SJCRH30 (cell line): ENCODE measurements around the gene GSTM2. TPM values are rescaled to one million over a fixed set of nuclear protein-coding genes. Genes with fewer than 3 reads are reported as not detected.
"Not testable (repeated sequence)": the region's sequence is repeated elsewhere in the genome, so short reads cannot be mapped to it uniquely, and the experiment has no call there.

Experiments
- DNase-seq, 2 experiments: peaks; one replicate each; pipeline ENCODE4 v3.0.0-alpha.2; 2015 to 2020
- H3K27ac ChIP-seq: fragments of 250-450 bp; sonication (Bioruptor Pico); 2 replicates; pipeline ENCODE4 v1.5.1; 2020; ENCODE audit warnings: mild to moderate bottlenecking, moderate library complexity
- H3K27me3 ChIP-seq: fragments of 250-450 bp; sonication (Bioruptor Pico); 2 replicates; pipeline ENCODE4 v1.5.1; 2020; ENCODE audit warnings: mild to moderate bottlenecking, moderate library complexity
- H3K36me3 ChIP-seq: fragments of 250-450 bp; sonication (Bioruptor Pico); 2 replicates; pipeline ENCODE4 v1.5.1; 2020; ENCODE audit warnings: mild to moderate bottlenecking, moderate library complexity
- H3K4me1 ChIP-seq: fragments of 250-450 bp; sonication (Bioruptor Pico); 2 replicates; pipeline ENCODE4 v1.5.1; 2020; ENCODE audit warnings: mild to moderate bottlenecking, moderate library complexity
- H3K4me3 ChIP-seq: fragments of 250-450 bp; sonication (Bioruptor Pico); 2 replicates; pipeline ENCODE4 v1.5.1; 2020; ENCODE audit warnings: mild to moderate bottlenecking, moderate library complexity
- H3K9me3 ChIP-seq: fragments of 250-450 bp; sonication (Bioruptor Pico); replicated peaks from 2 replicates; pipeline ENCODE4 v1.5.1; 2020; ENCODE audit warnings: mild to moderate bottlenecking, moderate library complexity
- total RNA-seq: library from RNA; depleted of rRNA; stranded (reverse); fragments of >200 nt; shearing (Covaris generic); gene quantifications from 2 replicates; pipeline ENCODE4 v1.2.3, GENCODE V29; 2014

The GSTM2 gene
- total RNA-seq, 1 experiment from 2014 or later: 5.9 TPM

DNA sequence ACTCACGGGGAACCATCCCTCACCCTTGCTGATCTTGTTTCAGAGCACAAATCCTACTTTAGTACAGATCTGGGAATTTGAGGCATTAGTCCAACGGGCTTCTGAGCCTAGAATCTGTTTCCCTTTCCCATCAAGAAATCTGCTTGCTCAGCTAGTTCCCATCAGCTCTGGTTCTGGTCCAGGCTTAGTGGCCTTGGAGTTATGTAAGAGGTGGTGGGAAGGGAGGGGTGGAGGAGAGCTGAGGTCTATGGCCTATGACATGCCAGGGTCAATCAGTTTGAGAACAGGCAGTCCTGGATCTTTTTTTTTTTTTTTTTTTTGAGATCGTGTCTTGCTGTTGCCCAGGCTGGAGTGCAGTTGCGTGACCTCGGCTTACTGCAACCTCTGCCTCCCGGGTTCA, 23.9 kb downstream of the GSTM2 start:
- Histone ChIP-seq H3K4me1 (no peaks in the 10 kb centered on the region), H3K4me3 (no peak overlapping the region), H3K36me3 (no peaks in the 10 kb centered on the region), H3K9me3 (no peaks in the 10 kb centered on the region), H3K27ac (no peak overlapping the region), H3K27me3 (no peaks in the 10 kb centered on the region)
- no peak for DNase-seq

DNA sequence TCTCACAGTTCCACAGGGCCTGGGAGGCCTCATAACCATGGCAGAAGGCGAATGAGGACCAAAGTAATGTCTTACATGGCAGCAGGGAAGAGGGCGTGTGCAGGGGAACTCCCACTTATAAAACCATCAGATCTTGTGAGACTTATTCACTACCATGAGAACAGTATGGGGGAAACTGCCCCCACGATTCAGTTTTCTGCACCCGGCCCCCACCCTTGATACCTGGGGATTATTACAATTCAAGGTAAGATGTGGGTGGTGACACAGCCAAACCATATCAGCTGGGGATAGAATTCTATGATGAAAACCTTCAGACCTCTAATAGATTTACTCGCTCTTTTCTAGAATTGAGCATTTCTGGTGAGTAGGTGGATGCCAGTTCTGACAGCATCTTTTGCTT, 26.5 kb downstream of the GSTM2 start:
- not testable (repeated sequence) for H3K27ac ChIP-seq, H3K27me3 ChIP-seq, DNase-seq, H3K4me1 ChIP-seq, H3K4me3 ChIP-seq, H3K9me3 ChIP-seq, H3K36me3 ChIP-seq

DNA sequence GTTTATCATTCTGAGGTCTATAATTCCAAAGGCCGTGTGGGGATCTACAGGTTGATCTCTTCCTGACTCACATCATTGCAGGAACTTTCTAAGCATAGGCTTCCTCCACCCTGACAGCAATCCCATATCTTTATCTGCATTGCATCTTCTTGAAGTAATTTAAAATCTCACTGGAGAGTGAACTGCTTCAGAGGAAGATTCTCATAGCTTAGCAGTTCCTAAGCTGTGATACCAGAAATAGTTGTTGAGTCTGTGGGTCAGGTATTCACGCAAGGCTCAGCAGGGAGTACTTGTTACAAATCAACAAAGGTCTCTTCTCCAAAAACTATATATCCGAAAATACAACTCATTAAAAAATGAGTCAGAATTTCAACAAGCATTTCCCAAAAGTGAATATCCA, 27.3 kb downstream of the GSTM2 start:
- H3K9me3 ChIP-seq, H3K36me3 ChIP-seq, DNase-seq, H3K27me3 ChIP-seq, H3K4me3 ChIP-seq, H3K4me1 ChIP-seq, H3K27ac ChIP-seq: not testable (repeated sequence)

DNA sequence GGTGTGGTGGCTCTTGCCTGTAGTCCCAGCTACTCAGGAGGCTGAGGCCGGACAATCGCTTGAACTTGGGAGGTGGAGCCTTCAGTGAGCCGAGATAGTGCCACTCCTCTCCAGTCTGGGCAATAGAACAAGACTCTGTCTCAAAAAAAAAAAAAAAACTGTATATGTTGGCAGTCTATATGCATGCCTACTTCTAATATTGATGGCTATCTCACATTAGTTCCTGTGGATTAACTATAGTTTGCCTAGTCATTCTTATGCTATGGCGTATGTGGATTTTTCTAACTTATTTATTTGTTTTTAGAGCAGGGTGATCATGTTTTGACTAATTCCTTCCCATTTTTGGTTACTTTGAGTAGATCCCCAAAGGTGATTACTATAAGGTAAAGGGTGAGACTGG, 29.2 kb downstream of the GSTM2 start:
- Histone ChIP-seq H3K9me3 (no peaks in the 10 kb centered on the region), H3K4me1 (no peaks in the 10 kb centered on the region), H3K4me3 (no peak overlapping the region), H3K36me3 (no peaks in the 10 kb centered on the region), H3K27me3 (no peaks in the 10 kb centered on the region), H3K27ac (no peak overlapping the region)
- DNase-seq: no peak

DNA sequence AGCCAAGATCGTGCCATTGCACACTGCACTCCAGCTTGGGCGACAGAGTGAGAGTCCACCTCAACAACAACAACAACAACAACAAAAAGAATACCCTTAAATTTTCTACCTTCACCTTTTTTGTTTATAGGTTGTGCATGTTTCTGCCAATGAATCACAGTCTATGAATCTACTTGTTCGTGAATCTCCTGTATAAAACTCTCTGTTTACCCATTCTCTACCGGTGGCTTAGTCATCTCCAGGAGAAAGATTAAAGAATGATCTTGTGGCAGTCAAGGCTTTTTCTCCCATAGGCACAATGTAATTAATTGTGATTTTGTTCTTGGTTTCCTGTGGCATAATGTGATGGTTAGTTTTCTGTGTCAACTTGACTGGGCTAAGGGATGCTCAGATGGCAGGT, 30.0 kb downstream of the GSTM2 start:
- H3K4me1 ChIP-seq, H3K4me3 ChIP-seq, DNase-seq, H3K27ac ChIP-seq, H3K36me3 ChIP-seq, H3K27me3 ChIP-seq, H3K9me3 ChIP-seq: not testable (repeated sequence)

DNA sequence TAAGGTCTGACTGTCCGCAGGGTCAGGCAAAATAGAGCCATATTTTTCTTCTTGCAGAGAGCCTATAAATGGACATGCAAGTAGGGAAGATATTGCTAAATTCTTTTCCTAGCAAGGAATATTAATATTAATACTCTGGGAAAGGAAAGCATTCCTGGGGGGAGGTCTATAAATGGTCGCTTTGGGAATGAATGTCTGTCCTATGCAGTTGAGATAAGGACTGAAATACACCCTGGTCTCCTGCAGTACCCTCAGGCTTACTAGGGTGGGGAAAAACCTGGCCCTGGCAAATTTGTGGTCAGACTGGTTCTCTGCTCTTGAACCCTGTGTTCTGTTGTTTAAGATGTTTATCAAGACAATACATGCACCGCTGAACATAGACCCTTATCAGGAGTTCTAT, 35.1 kb downstream of the GSTM2 start:
- H3K4me1 ChIP-seq, H3K4me3 ChIP-seq, DNase-seq, H3K36me3 ChIP-seq, H3K27me3 ChIP-seq, H3K9me3 ChIP-seq, H3K27ac ChIP-seq: not testable (repeated sequence)

DNA sequence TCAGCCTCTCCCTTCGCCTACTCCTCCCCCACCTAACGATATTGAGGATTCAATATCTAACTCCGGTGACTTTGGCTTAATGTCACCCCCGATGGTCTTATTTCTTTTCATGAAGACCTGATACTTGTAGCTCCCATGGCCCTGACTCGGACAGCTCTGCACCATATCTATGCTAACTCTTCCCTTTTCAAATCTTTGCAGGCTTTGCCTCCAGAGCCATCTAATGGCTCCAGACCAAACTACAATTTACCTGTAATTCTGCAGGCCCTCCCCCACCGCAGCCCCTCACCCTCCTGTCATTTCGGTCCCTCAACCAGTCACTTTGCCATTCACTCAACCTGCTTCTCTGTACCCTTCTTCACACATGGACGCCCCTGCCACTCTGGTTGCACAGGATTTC, 36.3 kb downstream of the GSTM2 start:
- no peaks in the 10 kb centered on the region for H3K27me3 ChIP-seq
- no peak overlapping the region for H3K4me3 ChIP-seq
- no peaks in the 10 kb centered on the region for H3K36me3 ChIP-seq
- DNase-seq: no peak
- no peak overlapping the region for H3K27ac ChIP-seq
- no peaks in the 10 kb centered on the region for H3K9me3 ChIP-seq
- no peaks in the 10 kb centered on the region for H3K4me1 ChIP-seq

DNA sequence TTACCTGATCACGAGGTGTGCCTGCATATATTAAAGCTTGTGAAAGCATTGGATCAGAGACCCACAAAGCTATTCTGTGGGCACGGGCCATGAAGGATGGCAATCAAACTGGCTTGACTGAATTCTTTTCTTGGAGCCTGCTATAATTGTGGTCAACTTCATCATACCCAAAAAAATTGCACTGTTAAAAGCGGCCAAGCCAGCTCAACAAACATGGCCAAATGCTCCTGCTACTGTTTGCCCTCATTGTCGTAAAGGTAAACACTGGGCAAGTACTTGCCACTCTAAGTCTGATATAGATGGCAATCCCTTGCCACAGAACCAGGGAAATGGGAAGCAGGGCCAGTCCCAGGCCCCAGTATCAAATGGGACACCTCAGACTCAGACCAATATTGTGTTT, 37.6 kb downstream of the GSTM2 start:
- H3K9me3 ChIP-seq: no peaks in the 10 kb centered on the region
- H3K4me1 ChIP-seq: no peaks in the 10 kb centered on the region
- H3K36me3 ChIP-seq: no peaks in the 10 kb centered on the region
- H3K27me3 ChIP-seq: no peaks in the 10 kb centered on the region
- H3K4me3 ChIP-seq: no peak overlapping the region
- no peak for DNase-seq
- H3K27ac ChIP-seq: no peak overlapping the region

DNA sequence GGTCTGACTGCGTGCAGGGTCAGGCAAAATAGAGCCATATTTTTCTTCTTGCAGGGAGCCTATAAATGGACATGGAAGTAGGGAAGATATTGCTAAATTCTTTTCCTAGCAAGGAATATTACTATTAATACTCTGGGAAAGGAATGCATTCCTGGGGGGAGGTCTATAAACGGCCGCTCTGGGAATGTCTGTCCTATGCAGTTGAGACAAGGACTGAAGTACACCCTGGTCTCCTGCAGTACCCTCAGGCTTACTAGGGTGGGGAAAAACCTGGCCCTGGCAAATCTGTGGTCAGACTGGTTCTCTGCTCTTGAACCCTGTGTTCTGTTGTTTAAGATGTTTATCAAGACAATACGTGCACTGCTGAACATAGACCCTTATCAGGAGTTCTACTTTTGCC, 41.1 kb downstream of the GSTM2 start:
- not testable (repeated sequence) for H3K4me1 ChIP-seq, H3K36me3 ChIP-seq, H3K9me3 ChIP-seq, H3K27ac ChIP-seq, H3K4me3 ChIP-seq, H3K27me3 ChIP-seq
- DNase-seq: peak in 1 of 2 experiments; percentile 0

DNA sequence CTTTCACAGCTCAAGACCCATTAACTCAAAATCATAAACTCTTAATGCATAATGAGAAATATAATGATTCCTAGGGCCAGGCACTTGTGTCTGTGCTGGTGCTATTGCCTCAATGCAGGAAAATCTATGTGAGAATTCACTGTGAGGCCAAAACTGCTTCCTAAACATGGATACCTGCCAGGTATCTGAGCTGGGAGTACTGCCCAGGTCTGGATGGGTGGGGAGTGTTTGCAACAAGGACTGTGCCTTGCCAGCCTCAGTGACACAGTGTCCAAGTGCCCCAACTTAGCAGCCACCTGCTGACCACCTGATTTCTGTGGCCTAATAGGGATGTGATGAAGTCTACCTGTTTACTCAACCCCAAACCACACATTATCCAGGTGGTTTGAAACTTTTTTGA, 42.0 kb downstream of the GSTM2 start:
- not testable (repeated sequence) for H3K36me3 ChIP-seq, H3K27me3 ChIP-seq, DNase-seq, H3K4me1 ChIP-seq, H3K27ac ChIP-seq, H3K4me3 ChIP-seq, H3K9me3 ChIP-seq

DNA sequence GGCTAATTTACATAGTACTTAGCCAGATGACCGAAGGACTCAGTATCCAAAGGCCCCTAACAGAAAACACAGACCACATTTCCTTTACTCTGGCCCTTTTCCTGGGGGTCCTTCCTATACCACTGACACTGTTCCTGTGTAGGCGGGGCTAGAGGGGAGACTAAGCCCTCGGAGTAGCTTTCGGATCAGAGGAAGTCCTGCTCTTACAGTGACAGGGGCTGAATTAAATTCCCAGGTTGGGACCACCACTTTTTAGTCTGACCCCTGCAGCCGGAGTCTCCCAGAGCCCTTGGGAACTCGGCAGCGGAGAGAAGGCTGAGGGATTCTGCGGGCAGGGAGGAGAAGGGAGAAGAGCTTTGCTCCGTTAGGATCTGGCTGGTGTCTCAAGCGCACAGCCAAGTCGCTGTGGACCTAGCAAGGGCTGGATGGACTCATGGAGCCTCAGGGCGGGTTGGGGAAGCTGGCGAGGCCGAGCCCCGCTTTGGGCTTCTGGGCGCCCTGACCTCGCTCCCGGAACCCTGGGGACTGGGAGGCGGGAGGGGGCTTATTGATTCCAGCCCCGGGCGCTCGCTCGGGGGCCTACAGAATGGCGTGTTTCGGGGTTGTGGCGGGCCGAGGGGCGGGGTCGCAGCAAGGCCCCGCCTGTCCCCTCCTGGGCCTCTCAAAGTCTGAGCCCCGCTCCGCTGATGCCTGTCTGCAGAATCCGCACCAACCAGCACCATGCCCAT, 43.9 kb downstream of the GSTM2 start, which contains the start of gene GSTM5:
GSTM5 (plus strand) TSS at position 659 of the 728 bp plus-strand sequence; CDS start at position 721, 62 bp downstream.
- not testable (repeated sequence) for H3K4me3 ChIP-seq, H3K4me1 ChIP-seq, H3K27me3 ChIP-seq, H3K9me3 ChIP-seq, H3K27ac ChIP-seq, H3K36me3 ChIP-seq
- DNase-seq: peak in 1 of 2 experiments; percentile 0

DNA sequence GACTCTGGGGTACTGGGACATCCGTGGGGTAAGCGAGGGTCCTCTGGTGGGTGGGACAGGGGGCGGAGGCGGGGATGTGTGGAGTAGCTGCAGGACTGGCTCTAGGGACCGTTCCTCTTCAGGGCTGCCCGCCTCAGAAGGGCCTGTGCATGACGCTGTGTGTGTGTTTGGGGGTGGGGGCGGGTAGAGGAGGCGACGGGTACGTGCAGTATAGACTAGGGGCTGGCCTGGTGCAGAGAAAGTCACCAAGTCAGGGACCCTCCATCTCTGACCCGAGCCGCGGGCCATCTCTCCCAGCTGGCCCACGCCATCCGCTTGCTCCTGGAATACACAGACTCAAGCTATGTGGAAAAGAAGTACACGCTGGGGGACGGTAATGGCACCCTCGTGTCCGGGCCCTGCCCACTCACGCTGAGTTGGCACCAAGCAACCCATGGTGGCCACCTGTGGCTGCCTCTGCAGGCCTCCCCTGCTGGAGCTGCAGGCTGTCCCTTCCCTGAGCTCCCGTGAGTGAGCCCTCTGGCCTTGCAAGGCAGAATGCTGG, 44.5 kb downstream of the GSTM2 start:
- Histone ChIP-seq H3K9me3 (no peaks in the 10 kb centered on the region), H3K36me3 (no peaks in the 10 kb centered on the region), H3K27ac (no peak overlapping the region), H3K27me3 (0 out of 2 replicates have a peak, but pooled peaks cover 3% of the 10 kb centered on the region), H3K4me1 (no peaks in the 10 kb centered on the region), H3K4me3 (no peak overlapping the region)
- DNase-seq: peak in 1 of 2 experiments; percentile 0

DNA sequence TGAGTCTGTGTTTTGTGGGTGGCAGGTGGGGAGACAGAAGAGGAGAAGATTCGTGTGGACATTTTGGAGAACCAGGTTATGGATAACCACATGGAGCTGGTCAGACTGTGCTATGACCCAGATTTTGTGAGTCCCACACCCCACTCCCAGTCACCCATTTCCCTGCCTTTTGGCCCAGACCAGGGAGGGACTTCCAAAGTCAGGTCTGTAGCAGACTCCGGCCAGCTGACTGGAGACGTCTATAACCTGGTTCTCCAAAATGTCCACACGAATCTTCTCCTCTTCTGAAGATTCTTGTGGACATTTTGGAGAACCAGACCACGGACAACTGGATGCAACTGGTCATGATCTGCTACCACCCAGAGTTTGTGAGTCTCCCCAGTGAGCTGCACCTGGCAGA, 45.8 kb downstream of the GSTM2 start:
- no peaks in the 10 kb centered on the region for H3K9me3 ChIP-seq
- no peak for DNase-seq
- no peaks in the 10 kb centered on the region for H3K4me1 ChIP-seq
- no peak overlapping the region for H3K4me3 ChIP-seq
- H3K27ac ChIP-seq: no peak overlapping the region
- H3K27me3 ChIP-seq: peaks cover 3% of the 10 kb centered on the region; the same call in 1 of the 2 replicates
- no peaks in the 10 kb centered on the region for H3K36me3 ChIP-seq

DNA sequence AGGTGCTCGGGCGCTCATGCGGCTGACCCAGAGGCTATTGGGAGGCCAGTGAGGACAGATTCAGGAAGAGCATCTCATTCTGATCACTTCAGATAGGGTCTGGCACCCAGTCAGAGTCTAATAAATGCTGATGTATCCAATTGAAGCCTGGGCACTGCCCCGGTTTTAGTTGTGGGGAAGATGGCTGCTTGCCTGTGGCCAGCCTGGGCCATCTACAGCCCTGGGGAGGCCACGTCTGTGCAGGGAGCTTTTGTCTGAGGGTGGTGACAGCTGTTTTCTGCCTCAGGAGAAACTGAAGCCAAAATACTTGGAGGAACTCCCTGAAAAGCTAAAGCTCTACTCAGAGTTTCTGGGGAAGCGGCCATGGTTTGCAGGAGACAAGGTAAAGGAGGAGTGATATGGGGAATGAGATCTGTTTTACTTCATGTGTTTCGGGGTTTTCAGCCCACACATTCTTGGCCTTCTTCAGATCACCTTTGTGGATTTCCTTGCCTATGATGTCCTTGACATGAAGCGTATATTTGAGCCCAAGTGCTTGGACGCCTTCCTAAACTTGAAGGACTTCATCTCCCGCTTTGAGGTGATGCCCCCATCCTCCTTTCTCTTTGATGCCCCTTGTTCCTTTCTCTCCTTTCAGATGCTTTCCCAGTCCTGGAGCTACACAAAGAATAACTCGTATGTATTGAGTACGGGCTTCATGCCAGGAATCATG, 47.0 kb downstream of the GSTM2 start:
- H3K4me3 ChIP-seq: no peak overlapping the region
- DNase-seq: no peak
- no peaks in the 10 kb centered on the region for H3K4me1 ChIP-seq
- H3K9me3 ChIP-seq: no peaks in the 10 kb centered on the region
- H3K36me3 ChIP-seq: no peaks in the 10 kb centered on the region
- peaks cover 3% of the 10 kb centered on the region; the same call in 1 of the 2 replicates for H3K27me3 ChIP-seq
- H3K27ac ChIP-seq: no peak overlapping the region

DNA sequence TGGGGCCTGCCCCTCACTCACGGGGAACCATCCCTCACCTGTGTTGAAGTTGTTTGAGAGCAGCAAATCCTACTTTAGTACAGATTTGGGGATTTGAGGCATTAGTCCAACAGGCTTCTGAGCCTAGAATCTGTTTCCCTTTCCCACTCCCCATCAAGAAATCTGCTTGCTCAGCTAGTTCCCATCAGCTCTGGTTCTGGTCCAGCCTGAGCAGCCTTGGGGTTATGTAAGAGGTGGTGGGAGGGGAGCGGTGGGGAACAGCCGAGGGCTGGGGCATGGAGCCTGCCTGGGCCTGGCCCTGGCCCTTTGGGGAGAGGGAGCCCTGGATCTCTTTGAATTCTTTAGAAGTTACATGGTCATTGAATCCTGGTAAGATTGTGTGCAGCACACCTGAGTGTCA, 48.3 kb downstream of the GSTM2 start:
- DNase-seq: no peak
- H3K9me3 ChIP-seq: no peaks in the 10 kb centered on the region
- no peak overlapping the region for H3K27ac ChIP-seq
- H3K4me3 ChIP-seq: no peak overlapping the region
- H3K4me1 ChIP-seq: no peaks in the 10 kb centered on the region
- H3K27me3 ChIP-seq: peaks cover 3% of the 10 kb centered on the region; the same call in 1 of the 2 replicates
- no peaks in the 10 kb centered on the region for H3K36me3 ChIP-seq
